Transverse colon (tissue), 4 donors: ENCODE measurements around the gene CD14.
"Not testable (repeated sequence)": the region's sequence is repeated elsewhere in the genome, so short reads cannot be mapped to it uniquely, and the experiment has no call there.

Experiments
- EP300 ChIP-seq: sonication (generic); formaldehyde crosslinking; IDR thresholded peaks from one replicate; pipeline ENCODE4 v1.6.1; 2017; ENCODE audit warnings: antibody characterized with exemption, low read depth
- POLR2A ChIP-seq: fragments of 450-650 bp; IDR thresholded peaks from one replicate; pipeline ENCODE4 v1.6.1; 2016; ENCODE audit warnings: antibody characterized with exemption, mild to moderate bottlenecking, moderate library complexity
- POLR2AphosphoS5 ChIP-seq, 3 donors: sonication (generic); formaldehyde crosslinking; IDR thresholded peaks; one replicate each; pipeline ENCODE4 v1.6.1; 2016; ENCODE audit warnings: antibody characterized with exemption in 3 of 3
- TF ChIP-seq, protein P1 (sequence below), 5 experiments: fragments of 200-600 bp in 3 of 5; fragments of 450-650 bp in 2 of 5; sonication (generic) in 3 of 5; IDR thresholded peaks; 1 replicate in 2 of 5; 2 replicates in 3 of 5; pipeline ENCODE4 v1.5.1; 2016 to 2017; ENCODE audit warnings: antibody characterized with exemption in 5 of 5, inconsistent platforms in 3 of 5, mild to moderate bottlenecking in 2 of 5, moderate library complexity in 1 of 5

DNA sequence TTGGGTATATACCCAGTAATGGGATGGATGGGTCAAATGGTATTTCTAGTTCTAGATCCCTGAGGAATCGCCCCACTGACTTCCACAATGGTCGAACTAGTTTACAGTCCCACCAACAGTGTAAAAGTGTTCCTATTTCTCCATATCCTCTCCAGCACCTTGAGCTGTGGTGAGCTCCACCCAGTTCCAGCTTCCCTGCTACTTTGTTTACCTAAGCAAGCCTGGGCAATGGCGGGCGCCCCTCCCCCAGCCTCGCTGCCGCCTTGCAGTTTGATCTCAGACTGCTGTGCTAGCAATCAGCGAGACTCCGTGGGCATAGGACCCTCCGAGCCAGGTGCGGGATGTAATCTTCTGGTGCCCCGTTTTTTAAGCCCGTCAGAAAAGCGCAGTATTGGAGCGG is 39.9 kb downstream of the CD14 start:
- TF ChIP-seq, protein P1, sequence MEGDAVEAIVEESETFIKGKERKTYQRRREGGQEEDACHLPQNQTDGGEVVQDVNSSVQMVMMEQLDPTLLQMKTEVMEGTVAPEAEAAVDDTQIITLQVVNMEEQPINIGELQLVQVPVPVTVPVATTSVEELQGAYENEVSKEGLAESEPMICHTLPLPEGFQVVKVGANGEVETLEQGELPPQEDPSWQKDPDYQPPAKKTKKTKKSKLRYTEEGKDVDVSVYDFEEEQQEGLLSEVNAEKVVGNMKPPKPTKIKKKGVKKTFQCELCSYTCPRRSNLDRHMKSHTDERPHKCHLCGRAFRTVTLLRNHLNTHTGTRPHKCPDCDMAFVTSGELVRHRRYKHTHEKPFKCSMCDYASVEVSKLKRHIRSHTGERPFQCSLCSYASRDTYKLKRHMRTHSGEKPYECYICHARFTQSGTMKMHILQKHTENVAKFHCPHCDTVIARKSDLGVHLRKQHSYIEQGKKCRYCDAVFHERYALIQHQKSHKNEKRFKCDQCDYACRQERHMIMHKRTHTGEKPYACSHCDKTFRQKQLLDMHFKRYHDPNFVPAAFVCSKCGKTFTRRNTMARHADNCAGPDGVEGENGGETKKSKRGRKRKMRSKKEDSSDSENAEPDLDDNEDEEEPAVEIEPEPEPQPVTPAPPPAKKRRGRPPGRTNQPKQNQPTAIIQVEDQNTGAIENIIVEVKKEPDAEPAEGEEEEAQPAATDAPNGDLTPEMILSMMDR (IDR thresholded peaks at IDR 0.05), result not testable (repeated sequence)
- not testable (repeated sequence) for TF ChIP-seq EP300; POLR2AphosphoS5 (IDR thresholded peaks at IDR 0.05); POLR2A
